GM21576 (cell line): ENCODE measurements around the gene ART1.

Experiments used
- ATAC-seq: cut with Tn5 transposase; IDR thresholded peaks from one replicate; pipeline ENCODE4 v1.9.1; 2021; ENCODE audit warnings: mild to moderate bottlenecking, moderate library complexity; ENCODE audit not compliant: unreplicated experiment

Gene ART1

GRCh38 chr11:3664032-3664630 is 19.2 kb downstream of the ART1 start:
- ATAC-seq, result no peak

DNA sequence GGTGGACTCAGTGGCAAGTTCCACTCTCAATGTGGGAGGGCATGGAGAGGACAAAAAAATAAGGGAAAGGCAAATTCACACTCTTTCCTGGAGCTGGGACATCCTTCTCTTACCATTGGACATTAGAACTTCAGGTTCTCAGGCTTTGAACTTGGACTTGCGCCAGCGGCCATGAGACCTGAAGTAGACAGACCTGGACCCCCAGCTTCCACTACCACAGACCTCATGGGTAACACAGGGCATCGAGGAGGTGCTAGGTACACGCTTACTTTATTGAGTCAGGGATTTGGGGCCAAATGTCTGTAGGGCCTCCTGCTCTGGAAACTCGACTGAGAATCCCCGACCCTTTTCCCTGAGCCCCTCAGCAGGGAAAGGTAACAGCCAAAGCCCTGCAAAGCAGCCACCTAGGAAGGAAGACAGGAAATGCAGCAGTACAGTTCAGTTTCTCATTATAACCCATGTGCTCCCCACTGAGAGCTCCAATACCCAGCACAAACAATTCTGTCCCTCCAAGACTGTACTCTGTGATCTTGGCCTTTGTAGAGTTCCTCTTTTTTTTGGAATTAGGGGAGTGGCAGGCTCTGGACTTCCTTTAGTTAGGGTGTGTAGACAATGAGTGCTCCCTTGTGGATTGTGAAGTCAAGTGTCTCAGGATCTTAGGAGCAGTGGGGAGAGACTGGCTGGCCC is 20.6 kb downstream of the ART1 start:
- ATAC-seq, result no peak

GRCh38 chr11:3666023-3666530 is 21.1 kb downstream of the ART1 start:
- no peak for ATAC-seq

DNA sequence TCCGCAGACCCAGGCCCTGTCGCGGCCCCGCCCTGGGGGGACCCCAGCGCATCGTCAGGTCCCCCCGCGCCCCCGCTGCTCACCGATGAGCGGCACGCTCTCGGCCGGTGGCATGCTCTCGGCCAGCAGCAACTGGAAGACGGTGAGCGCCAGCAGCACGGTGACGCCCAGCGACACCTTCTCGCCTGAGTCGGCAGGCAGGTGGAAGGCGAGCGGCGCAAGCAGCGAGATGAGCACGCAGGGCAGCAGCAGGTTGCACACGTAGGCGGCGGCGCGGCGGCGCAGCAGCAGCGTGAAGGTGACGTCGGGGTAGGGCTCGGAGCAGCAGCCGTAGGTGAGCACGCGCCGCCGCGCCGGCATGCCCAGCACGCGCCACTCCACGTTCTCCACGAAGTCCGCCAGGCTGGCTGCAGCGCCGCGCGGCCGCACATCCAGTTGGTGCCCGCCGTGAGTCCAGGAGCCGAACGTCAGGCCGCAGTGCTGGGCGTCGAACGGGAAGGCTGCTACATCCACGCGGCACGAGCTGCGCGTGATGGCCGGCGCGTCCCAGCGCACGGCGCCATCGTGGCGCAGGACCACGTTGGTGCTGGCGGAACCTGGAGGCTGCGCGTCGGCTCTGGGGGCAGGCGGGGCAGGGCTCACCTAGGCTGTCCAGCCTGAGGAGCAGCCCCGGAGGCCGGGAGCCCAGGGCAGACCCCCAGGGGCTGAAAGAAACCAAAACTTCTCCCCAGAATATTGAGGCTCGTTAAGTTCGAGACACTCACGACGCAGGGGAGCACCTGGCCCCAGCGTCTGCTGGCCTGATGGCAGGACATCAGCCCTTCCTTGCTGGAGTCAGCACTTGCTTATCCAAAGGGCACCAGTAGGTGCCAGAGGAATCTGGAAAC is 22.5 kb downstream of the ART1 start:
- ATAC-seq, result no peak

DNA sequence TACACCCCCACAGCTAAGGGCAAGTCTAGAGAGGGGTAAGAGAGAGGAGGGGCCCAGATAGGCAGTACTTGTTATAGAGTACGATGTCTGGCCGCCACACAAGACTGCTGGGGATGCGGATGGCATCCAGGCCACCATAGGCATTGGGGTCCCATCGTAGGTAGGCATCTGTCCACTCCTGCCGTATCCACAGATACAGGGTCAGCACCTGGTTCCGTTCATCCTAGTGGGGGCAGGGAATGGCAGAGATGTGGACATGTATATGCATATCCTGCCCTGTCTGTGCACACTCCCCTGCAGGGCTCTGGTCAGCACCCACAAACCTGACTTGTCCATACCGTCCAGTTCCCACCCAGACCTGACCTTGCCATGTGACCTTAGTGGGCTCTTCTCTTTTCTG is 24.2 kb downstream of the ART1 start:
- no peak for ATAC-seq

DNA sequence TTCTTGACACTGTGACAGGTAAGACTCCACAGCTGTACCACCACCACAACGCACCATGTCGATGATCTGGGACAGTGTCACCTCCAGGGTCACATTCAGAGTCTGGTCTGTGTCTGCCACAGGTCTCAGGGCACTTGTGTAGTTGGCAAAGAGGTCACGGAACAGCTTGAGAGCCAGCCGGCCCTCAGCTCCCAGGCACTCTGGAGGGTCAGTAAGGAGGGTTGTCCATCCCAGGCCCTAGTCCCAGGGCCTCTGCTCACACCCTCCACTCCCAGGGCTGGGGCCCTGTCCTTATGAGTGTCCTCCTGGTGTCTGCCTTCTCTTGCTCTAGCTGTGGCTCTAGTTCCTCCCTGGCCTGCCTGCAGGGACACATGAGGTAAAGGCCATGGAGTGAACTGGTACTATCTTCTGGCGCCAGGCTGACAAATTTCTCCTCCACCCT is 24.8 kb downstream of the ART1 start:
- ATAC-seq, result no peak

- no peak for ATAC-seq
These were observed 26.7 kb downstream of the ART1 start, which contains the start of gene CHRNA10 for GRCh38 chr11:3671334-3672254. Gene CHRNA10, minus strand, starts transcription at chr11:3671384. Its CDS starts 72 bp downstream, at chr11:3671312.

DNA sequence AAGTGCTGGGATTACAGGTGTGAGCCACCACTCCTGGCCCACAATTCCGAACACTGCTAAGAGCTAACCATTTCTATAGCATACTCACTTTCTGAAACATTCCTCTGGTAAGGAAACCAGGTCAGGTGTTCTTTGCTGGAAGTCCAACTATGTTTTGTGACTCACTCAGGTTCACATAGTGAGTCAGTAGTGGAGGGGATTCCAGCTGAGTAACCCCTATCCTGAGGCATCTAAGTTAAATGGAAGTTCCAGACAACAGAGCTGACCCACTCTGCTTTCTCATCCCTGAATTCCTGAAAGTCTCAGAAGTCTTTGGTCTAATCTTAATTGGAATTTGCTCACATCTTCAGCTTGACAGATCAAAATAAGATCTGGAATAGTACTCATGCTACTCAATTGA is 29.3 kb downstream of the ART1 start:
- ATAC-seq, result no peak

GRCh38 chr11:3675971-3676370 is 31.0 kb downstream of the ART1 start:
- ATAC-seq, result no peak

DNA sequence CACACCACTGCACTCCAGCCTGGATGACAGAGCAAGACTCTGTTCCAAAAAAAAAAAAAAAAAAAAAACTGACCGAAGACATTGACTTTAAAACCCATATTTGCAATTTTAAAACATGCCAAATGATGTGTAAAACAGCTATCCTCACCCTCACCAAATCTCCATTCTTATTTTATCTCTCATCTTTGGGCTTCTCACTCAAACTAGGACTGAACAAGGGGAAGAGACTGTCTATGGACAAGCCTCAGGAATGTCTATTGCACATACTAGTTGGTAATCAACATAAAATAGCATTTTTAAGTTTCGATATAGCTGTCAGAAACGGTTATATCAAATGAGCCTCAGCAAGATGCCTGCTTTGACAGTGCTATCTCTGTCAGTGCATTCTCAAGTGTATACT is 34.1 kb downstream of the ART1 start:
- no peak for ATAC-seq

GRCh38 chr11:3683039-3683438 is 38.1 kb downstream of the ART1 start:
- no peak for ATAC-seq

DNA sequence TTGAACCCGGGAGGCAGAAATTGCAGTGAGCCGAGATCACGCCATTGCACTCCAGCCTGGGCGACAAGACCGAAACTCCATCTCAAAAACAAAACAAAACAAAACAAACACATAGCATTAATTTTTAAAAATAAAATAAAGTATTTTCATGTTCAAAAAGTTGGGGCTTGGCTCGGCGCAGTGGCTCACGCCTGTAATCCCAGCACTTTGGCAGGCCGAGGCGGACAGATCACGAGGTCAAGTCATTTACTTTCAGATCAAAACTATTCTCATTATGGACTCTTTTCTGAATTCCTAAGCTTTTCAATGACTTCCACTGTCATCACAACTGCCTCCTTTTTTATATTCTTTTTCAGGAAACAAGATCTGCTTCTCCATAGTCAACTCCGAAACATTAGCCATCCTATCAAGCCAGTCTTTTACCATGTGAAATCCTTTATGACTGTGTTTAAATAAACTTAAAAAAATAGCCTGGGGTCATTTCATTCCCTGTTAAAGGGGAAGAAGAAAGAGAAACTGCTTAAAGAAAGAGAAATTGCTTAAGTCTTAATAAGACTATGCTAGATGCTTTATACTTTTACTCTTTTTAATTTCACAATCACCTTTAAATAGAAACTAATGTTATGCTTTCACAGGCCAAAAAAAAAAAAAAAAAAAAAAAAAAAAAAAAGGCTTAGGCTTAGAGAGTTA is 39.3 kb downstream of the ART1 start:
- ATAC-seq, result no peak

- no peak for ATAC-seq
These were observed 39.9 kb downstream of the ART1 start for GRCh38 chr11:3684819-3685172.

- no peak for ATAC-seq
These were observed 41.0 kb downstream of the ART1 start for GRCh38 chr11:3685923-3686322.

DNA sequence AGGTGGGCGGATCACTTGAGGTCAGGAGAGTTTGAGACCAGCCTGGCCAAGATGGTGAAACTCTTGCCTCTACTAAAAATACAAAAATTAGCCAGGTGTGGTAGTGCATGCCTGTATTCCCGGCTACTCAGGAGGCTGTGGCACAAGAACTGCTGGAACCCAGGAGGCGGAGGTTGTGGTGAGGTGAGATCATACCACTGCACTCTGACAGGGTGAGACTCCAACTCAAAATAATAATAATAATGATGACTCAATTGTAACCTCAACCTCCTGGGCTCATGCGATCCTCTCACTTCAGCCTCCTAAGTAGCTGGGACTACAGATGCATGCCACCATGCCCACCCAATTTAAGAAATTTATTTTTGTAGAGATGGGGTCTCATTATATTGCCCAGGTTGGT is 41.8 kb downstream of the ART1 start:
- ATAC-seq, result no peak

GRCh38 chr11:3700410-3700809 is 55.5 kb downstream of the ART1 start:
- no peak for ATAC-seq

DNA sequence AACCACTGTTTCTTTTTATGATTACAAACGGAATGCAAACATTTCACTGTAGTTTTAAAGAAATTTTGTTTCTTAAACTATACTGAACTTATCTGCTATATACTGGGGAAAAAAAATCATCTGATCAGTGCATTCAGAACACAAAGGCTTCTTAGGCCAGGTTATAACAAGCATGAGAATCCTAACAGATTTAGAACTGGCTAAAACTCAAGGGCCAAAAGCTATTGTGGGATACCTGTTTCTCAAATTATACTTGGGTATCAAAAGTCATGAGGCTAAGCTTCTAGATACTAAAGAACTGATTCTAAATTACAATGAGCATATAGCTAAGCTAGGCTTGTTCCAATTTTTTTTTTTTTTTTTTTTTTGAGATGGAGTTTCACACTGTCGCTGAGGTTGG is 56.0 kb downstream of the ART1 start:
- no peak for ATAC-seq

DNA sequence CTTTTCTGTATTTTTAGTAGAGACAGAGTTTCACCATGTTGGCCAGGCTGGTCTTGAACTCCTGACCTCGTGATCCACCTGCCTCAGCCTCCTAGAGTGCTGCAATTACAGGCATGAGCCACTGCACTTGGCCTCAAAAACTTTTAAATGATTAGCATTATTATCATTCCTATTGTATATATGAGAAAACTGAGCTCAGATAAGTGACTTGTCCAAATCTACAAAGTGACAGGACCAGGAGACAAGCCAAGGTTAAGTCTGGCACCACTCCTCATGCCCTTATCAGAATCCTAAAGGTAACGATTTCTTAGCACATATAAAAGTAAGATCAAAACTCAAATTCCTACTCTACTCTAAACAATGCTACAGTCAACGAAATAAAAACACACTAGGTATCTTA is 58.5 kb downstream of the ART1 start:
- no peak for ATAC-seq

- ATAC-seq, result no peak
These were observed 62.2 kb downstream of the ART1 start for GRCh38 chr11:3707176-3707575.

GRCh38 chr11:3709977-3710376 is 65.0 kb downstream of the ART1 start:
- no peak for ATAC-seq
